ENCODE data around the gene CD207. TPM values are rescaled to one million over a fixed set of nuclear protein-coding genes. Genes with fewer than 3 reads are reported as not detected.
"Not testable (repeated sequence)": the region's sequence is repeated elsewhere in the genome, so short reads cannot be mapped to it uniquely, and the experiment has no call there.

CD207 gene
- under 1 TPM; 0.19 to 0.79 TPM for total RNA-seq
- 1.5 TPM for polyA plus RNA-seq (ENCODE audit: insufficient read depth, low read depth, low replicate concordance)
- long read RNA-seq, donor 1: 0 reads
- long read RNA-seq, donor 2: 0 reads

DNA sequence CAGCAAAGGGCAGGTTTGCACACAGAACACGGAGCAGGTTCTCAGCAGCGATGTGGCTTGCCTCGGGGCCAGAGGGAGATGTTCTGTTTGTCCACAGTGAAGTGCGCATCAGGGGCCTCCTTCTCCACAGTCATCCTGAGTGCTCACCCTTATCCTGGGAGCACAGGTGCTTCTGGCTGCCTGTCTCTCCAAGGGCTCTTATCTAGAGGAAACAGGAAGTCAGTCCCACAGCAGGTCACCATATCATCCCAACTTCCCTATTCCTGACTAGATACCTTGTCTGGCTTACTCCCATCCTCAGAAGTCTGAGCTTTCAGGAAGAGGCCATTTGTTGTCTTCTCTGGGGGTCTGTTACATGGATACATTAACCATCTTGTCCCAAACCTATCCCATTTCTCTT lies at the start of gene CD207:
TSS of gene CD207 (minus strand) at position 174 of the 400 bp plus-strand sequence. CDS start at position 134, 40 bp downstream.
- no peaks in the 10 kb centered on the region for H3K36me3 ChIP-seq (ENCODE audit: low read depth, missing control alignments)
- TF ChIP-seq POLR2A (IDR thresholded peaks at IDR 0.05): no peak
- no peak for DNase-seq
- no peak within 1 kb of the TSS for H3K4me3 ChIP-seq
- no peaks in the 10 kb centered on the region for H3K4me1 ChIP-seq
- H3K27me3 ChIP-seq: no peaks in the 10 kb centered on the region
- intact Hi-C loops (cut with DNase I; ENCODE audit: low total_unique reads): no loop called here
- no peak within 1 kb of the TSS for H3K27ac ChIP-seq
- 83 to 91% methylated on average over 4 of the region's 4 CpGs for WGBS, 2 donors
- H3K9me3 ChIP-seq: no peaks in the 10 kb centered on the region

DNA sequence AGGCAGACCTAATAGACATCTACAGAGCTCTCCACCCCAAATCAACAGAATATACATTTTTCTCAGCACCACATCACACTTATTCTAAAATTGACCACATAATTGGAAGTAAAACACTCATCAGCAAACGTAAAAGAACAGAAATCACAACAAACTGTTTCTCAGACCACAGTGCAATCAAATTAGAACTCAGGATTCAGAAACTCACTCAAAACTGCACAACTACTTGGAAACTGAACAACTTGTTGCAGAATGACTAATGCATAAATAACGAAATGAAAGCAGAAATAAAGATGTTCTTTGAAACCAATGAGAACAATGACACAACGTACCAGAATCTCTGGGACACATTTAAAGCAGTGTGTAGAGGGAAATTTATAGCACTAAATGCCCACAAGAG lies 42.9 kb upstream of the CD207 start:
- H3K27ac ChIP-seq; intact Hi-C loops (cut with DNase I; ENCODE audit: low total_unique reads); H3K4me1 ChIP-seq; DNase-seq; H3K36me3 ChIP-seq (ENCODE audit: low read depth, missing control alignments); H3K9me3 ChIP-seq; H3K4me3 ChIP-seq; H3K27me3 ChIP-seq: not testable (repeated sequence)
- 69 to 74% methylated on average over 3 of the region's 3 CpGs for WGBS, 2 donors

DNA sequence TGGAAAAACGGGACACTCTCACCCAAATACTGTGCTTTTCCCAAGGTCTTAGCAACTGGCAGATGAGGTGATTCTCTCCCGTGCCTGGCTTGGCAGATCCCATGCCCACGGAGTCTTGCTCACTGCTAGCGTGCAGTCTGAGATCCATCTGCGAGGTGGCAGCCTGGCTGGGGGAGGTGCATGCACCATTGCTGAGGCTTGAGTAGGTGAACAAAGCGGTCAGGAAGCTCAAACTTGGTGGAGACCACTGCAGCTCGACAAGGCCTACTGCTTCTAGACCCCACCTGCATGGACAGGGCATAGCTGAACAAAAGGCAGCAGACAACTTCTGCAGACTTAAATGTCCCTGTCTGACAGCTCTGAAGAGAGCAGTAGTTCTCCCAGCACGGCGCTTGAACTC lies 40.5 kb upstream of the CD207 start:
- H3K4me3 ChIP-seq; H3K36me3 ChIP-seq (ENCODE audit: low read depth, missing control alignments); H3K4me1 ChIP-seq; H3K27ac ChIP-seq; DNase-seq; intact Hi-C loops (cut with DNase I; ENCODE audit: low total_unique reads); H3K9me3 ChIP-seq; H3K27me3 ChIP-seq: not testable (repeated sequence)
- WGBS, 2 donors: 69 to 96% methylated on average over 5 to 9 of the region's 9 CpGs

DNA sequence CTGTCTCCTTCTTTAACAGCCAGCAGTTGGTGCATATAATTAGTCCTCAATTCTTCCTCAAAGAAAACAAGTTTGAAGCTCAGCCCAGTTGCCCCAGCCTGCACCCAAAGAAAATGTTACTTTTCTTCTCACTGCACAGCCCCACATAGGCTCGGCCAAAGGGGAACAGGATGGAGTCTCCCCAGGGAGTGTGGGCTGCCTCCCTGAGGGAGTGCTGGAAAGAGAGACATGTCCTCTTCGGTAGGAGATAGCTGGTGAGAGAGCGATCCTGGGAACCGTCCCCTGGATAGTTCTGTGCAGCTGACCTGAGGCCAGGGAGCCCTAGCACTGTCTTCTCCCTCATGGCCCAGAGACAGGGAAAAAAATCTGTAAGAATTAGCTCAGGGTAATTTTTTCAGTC lies 37.9 kb upstream of the CD207 start:
- Histone ChIP-seq H3K4me3 (no peak overlapping the region), H3K27me3 (no peaks in the 10 kb centered on the region), H3K36me3 (ENCODE audit: low read depth, missing control alignments) (no peaks in the 10 kb centered on the region), H3K9me3 (no peaks in the 10 kb centered on the region), H3K27ac (no peak overlapping the region), H3K4me1 (peaks cover 6% of the 10 kb centered on the region)
- DNase-seq: no peak
- WGBS, 2 donors: 55% methylated on average over 4 of the region's 4 CpGs
- TF ChIP-seq POLR2A (IDR thresholded peaks at IDR 0.05): no peak
- TF ChIP-seq, protein P1, sequence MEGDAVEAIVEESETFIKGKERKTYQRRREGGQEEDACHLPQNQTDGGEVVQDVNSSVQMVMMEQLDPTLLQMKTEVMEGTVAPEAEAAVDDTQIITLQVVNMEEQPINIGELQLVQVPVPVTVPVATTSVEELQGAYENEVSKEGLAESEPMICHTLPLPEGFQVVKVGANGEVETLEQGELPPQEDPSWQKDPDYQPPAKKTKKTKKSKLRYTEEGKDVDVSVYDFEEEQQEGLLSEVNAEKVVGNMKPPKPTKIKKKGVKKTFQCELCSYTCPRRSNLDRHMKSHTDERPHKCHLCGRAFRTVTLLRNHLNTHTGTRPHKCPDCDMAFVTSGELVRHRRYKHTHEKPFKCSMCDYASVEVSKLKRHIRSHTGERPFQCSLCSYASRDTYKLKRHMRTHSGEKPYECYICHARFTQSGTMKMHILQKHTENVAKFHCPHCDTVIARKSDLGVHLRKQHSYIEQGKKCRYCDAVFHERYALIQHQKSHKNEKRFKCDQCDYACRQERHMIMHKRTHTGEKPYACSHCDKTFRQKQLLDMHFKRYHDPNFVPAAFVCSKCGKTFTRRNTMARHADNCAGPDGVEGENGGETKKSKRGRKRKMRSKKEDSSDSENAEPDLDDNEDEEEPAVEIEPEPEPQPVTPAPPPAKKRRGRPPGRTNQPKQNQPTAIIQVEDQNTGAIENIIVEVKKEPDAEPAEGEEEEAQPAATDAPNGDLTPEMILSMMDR (IDR thresholded peaks at IDR 0.05): no peak
- intact Hi-C loops (cut with DNase I; ENCODE audit: low total_unique reads): loop anchor here (5.0 kb wide), 1 partner anchor 64 kb away; the partner anchor contains the start of gene ATP6V1B1

DNA sequence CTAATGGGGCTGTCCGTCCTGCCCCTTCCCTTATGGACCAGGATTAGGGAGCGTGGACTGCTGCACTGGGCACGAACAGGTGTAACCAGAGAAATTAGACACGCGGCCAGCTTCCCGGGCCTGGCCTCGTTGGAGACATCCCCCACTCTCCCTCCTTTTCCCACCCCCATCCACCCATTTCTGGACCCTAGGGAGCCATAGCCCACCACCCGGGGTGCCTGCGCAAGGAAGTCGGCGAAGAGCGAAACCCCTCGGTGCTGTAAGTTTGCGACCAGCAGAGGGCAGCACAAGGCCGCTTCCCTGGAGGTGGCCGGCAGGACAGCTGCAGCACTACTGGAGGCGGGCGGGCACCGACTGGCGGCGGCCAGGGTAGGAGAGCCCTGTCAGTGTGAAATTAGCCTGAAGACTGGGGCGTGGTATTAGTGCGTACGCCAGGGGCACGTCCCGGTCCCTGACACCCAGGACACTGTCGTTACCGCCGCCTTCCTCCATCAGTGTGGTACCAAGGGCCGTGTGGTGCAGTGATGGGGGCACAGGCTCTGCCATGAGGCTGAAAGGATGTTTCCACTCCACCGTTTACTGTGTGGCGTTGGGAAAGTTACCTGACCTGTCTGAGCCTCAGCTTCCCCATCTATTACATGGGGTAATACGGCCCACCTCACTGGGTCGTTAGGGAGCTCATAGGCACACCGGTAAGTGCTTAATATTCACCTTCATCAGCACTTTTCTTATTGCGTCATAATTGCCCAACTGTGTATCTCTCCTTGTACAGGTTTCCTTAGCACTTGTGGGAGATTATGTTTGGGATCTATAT lies 36.0 kb upstream of the CD207 start:
- H3K9me3 ChIP-seq: no peaks in the 10 kb centered on the region
- peak overlapping the region in 1 of 2 donors; percentile 2 for H3K4me3 ChIP-seq
- DNase-seq: peak; percentile 88
- H3K36me3 ChIP-seq (ENCODE audit: low read depth, missing control alignments): no peaks in the 10 kb centered on the region
- no peak for TF ChIP-seq POLR2A (IDR thresholded peaks at IDR 0.05)
- TF ChIP-seq, protein P1 (IDR thresholded peaks at IDR 0.05): peak; percentile 70 to 85 (median 84)
- 11 to 24% methylated on average over 16 to 36 of the region's 36 CpGs for WGBS, 2 donors
- H3K27me3 ChIP-seq: no peaks in the 10 kb centered on the region
- no peak overlapping the region for H3K27ac ChIP-seq
- intact Hi-C loops (cut with DNase I; ENCODE audit: low total_unique reads): loop anchor here (5.0 kb wide), 1 partner anchor 66 kb away; the partner anchor contains the start of gene ATP6V1B1
- peaks cover 6% of the 10 kb centered on the region for H3K4me1 ChIP-seq

DNA sequence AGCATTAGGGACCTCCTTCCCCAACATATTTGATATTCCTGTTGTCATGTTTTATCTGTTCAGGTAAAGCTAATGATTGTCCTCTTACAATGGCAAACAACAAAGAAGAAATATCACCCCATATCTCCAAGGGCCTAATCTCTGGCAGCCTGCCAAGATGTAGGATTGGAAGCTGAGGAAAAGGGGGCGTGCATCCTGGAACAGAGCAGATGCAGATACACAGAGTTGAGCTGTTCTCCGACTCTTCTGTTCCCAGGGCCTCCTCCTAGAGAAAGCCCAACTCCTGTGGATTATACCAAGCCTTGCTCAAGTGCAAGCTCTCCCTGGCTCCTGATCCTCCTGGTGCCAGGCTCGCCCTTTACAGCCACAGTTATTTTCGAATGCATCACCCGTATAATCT lies 35.2 kb upstream of the CD207 start:
- peaks cover 6% of the 10 kb centered on the region for H3K4me1 ChIP-seq
- H3K27me3 ChIP-seq: no peaks in the 10 kb centered on the region
- intact Hi-C loops (cut with DNase I; ENCODE audit: low total_unique reads): loop anchor here (5.0 kb wide), 1 partner anchor 67 kb away; the partner anchor contains the start of gene ATP6V1B1
- no peak overlapping the region for H3K4me3 ChIP-seq
- H3K36me3 ChIP-seq (ENCODE audit: low read depth, missing control alignments): no peaks in the 10 kb centered on the region
- H3K9me3 ChIP-seq: no peaks in the 10 kb centered on the region
- TF ChIP-seq, protein P1 (IDR thresholded peaks at IDR 0.05): no peak
- TF ChIP-seq POLR2A (IDR thresholded peaks at IDR 0.05): no peak
- H3K27ac ChIP-seq: no peak overlapping the region
- WGBS, 2 donors: 48 to 66% methylated on average over 5 of the region's 5 CpGs
- DNase-seq: no peak
